ENCODE results near the gene KCNK17. TPM values are rescaled to one million over a fixed set of nuclear protein-coding genes. Genes with fewer than 3 reads are reported as not detected.

KCNK17 gene
- total and polyA plus RNA-seq, 9 of the 15 experiments (the other 6 are each of a cell fraction or from before 2014, with no cell fraction given) = not detected

DNA sequence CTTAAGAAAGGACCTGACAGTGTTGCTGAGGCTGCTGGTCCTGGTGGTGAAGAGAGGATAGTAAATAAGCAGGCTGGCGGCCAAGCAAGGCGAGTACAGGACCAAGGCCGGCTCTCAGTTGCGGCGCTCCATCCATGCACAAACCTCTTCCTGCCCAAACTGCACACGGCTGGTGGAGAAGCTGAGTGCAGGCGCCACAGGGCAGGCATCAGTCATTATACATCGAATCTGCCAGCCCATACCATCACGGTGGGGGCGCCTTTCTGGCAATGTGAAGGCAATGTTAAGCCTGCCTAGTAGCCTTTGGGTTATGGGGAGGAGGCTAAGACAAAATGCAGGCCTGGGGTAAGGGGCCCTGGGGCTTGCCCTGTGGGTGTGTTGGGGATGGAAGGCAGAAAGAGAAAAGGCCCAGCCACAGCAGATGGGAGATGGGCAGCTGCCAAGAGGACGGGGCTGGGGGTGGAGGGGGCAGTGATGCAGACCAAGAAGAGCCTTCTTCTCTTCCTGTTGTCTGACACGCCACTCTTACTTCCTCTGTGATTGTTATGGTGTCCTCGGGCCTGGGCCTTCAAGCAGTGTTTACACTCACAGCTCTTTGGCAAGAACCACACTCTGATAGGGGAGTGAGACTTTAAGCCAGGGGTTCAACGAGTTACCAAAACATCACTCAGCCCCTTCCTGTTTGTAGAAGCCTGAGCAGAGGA lies 28.6 kb upstream of the KCNK17 start:
- no peak overlapping the region for H3K4me2 ChIP-seq (ENCODE audit: insufficient read depth, low read length)
- in situ Hi-C loops (cut with MboI) (no loop called here), intact Hi-C loops (cut with micrococcal nuclease) (no loop called here)
- TF ChIP-seq UBTF (IDR thresholded peaks at IDR 0.05; ENCODE audit: borderline replicate concordance in 1 of 2, low read depth in 2 of 2, low read length in 2 of 2) (no peak), E2F3 (CRISPR knock-in tag; IDR thresholded peaks at IDR 0.05) (no peak), ZNF609 (CRISPR knock-in tag; IDR thresholded peaks at IDR 0.05; ENCODE audit: borderline replicate concordance) (no peak), EWSR1 (IDR thresholded peaks at IDR 0.05; ENCODE audit: borderline replicate concordance, low read depth, partially characterized antibody) (no peak), CBX2 (IDR thresholded peaks at IDR 0.05; ENCODE audit: insufficient read depth, low read length, poor library complexity, severe bottlenecking) (no peak), IRF2 (CRISPR knock-in tag; IDR thresholded peaks at IDR 0.05) (no peak), ZNF408 (CRISPR knock-in tag; IDR thresholded peaks at IDR 0.05; ENCODE audit: low read depth) (no peak)

More for the DNA sequence above, 28.6 kb upstream of the KCNK17 start:
- 0% methylated on average over 14 of the region's 14 CpGs for WGBS (ENCODE audit: insufficient coverage, low coverage, missing lambda C conversion rate)
- FAIRE-seq (no peak), ATAC-seq (no peak), DNase-seq (ENCODE audit: extremely low read depth in 1 of 4, low spot score in 3 of 4) (no peak)
- peaks cover 5 to 15% of the 10 kb centered on the region in 2 experiments; a peak in 3 of 5 replicates for H3K27me3 ChIP-seq (ENCODE audit: control insufficient read depth in 2 of 2, insufficient read depth in 2 of 2, low read length in 2 of 2)
- no peak overlapping the region for H3K9ac ChIP-seq (ENCODE audit: insufficient read depth in 1 of 2, low read depth in 2 of 2, low read length in 2 of 2)
- BruUV-seq (replicated peaks) = no TSS peak
- H3K4me1 ChIP-seq (replicated peaks in 1 of 2; ENCODE audit: control insufficient read depth in 2 of 2, insufficient read depth in 2 of 2, low read length in 2 of 2) = no peaks in the 10 kb centered on the region
- CTCF ChIA-PET (ENCODE audit: low intra/inter-chr PET ratio) = no interaction called here
- no peaks in the 10 kb centered on the region for H3K79me2 ChIP-seq (ENCODE audit: control insufficient read depth, insufficient read depth, low read length)
- H3K4me3 ChIP-seq = no peak overlapping the region
- no peak overlapping the region for H2AFZ ChIP-seq (ENCODE audit: low read depth, low read length)
- no peaks in the 10 kb centered on the region for H3K9me1 ChIP-seq (ENCODE audit: control insufficient read depth, insufficient read depth, low read length)
- H3K36me3 ChIP-seq (ENCODE audit: control insufficient read depth, insufficient read depth, low read length) = no peaks in the 10 kb centered on the region
- no peaks in the 10 kb centered on the region for H3K9me3 ChIP-seq (replicated peaks; ENCODE audit: control insufficient read depth, insufficient read depth, low read depth, low read length)
- H3K27ac ChIP-seq (ENCODE audit: extremely low read depth, low read depth, low read length) = no peak overlapping the region
- peaks cover 6% of the 10 kb centered on the region; the same call in 1 of the 2 replicates for H4K20me1 ChIP-seq (replicated peaks; ENCODE audit: control insufficient read depth, insufficient read depth, low read length)
- POLR2A ChIA-PET = interaction anchor here (0.7 to 1.2 kb wide), 2 partner anchors 9 to 211 kb away, joined by 3 read pairs; no protein-coding TSS in a partner anchor

All from K562 (cell line).